Embryonic facial prominence (tissue), 1 donor: ENCODE data around the gene LNX2.
A peak's percentile ranks its signal among the peaks of the same experiment; 100 is the strongest.
"Not testable (repeated sequence)": the region's sequence is repeated elsewhere in the genome, so short reads cannot be mapped to it uniquely, and the experiment has no call there.

Source experiments
- DNase-seq: peaks from one replicate; pipeline ENCODE4 v3.0.0-alpha.2; 2016; ENCODE audit errors: extremely low spot score

Gene LNX2

GRCh38 chr13:27637289-27637626, 16.9 kb upstream of the LNX2 start:
- no peak for DNase-seq

GRCh38 chr13:27636589-27637288, 16.4 kb upstream of the LNX2 start:
- no peak for DNase-seq

- DNase-seq: no peak
These were observed 14.9 kb upstream of the LNX2 start for GRCh38 chr13:27635266-27635665.

DNA sequence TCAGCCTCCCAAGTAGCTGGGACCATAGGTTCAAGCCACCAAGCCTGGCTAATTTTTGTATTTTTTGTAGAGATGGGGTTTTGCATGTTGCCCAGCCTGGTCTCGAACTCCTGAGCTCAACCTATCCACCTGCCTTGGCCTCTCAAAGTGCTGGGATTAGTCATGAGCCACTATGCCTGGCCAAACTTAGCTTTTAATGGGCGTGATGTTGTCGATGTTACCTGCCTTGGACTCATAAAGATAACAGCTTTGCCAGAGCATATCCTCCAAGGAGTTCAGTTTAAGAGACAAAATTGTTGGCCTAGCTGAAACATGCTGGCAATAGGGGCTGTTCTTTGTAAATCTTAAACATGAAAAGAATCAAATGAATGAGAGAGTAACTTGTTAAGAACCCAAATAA, 14.5 kb upstream of the LNX2 start:
- DNase-seq: no peak

- no peak for DNase-seq
These were observed 13.9 kb upstream of the LNX2 start for GRCh38 chr13:27634231-27634630.

GRCh38 chr13:27632648-27633047, 12.3 kb upstream of the LNX2 start:
- DNase-seq: no peak

DNA sequence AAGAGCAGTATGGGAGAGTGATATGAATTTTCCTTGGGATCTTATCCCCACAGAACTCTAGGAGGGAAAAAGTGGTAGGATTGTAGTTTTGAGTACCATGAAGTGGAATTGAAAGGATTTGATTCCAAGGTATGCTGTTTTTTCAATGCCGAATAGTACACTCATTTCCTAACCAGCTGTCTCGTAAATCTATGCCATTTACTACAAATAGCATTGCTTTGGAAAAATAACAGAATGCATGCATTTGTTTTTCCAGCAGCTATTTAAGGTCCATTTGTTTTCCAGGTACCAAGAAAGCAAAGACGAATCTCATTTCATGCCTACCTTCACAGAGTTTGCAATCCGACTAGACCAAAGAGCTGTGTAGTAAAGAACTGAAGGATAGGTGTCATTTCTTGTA, 11.9 kb upstream of the LNX2 start:
- DNase-seq: no peak

DNA sequence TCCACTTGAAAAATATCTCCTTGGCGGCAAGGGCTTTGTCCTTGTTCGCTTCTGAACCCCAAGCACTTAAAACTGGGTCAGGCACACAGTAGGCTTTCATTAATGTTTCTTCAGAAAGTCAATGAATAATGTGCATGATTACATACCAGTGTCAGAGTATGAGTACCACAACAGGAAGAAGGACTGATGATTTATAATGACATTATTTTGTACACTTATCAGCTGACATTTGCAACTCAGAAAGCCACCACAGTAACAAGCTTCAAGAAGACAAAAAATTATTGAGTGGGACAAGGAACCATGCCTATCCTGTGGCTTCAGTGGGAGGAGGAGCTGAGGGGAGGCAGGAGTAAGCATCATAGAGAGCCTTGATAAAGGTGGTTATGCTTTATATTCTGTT, 11.3 kb upstream of the LNX2 start:
- no peak for DNase-seq

GRCh38 chr13:27631156-27631555, 10.8 kb upstream of the LNX2 start:
- no peak for DNase-seq

DNA sequence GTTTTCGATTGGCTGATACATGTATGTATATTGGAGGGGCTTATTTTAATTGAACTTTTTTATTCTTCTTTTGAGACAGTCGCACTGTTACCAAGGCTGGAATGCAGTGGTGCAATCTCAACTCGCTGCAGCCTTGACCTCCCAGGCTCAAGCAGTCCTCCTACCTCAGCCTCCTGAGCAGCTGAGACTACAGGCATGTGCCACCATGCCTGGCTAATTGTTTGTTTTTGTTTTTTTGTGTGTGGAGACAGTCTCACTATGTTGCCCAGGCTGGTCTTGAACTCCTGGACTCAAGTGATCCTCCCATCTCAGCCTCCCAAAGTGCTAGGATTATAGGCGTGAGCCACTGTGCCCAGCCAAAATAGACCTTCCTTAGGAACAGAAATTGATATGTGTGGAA, 8.4 kb upstream of the LNX2 start:
- not testable (repeated sequence) for DNase-seq

DNA sequence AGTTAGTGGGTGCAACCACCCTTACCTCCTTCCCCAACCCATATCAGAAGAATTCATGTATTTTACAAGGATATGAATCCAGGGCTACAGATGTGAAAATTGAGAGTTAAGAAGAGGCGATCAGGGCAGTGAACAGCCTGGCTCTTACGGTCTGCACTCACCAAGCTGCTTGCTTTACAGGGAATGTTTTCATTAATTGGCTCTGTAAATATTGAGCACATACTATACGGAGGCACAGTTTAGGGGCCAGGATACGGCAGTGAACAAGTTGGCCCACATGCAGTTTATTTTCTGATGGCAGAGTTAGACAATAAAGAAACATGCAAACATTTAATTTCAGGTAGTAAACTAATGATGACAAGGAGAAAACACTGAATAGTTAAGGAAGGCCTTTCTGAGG, 7.8 kb upstream of the LNX2 start:
- no peak for DNase-seq

DNA sequence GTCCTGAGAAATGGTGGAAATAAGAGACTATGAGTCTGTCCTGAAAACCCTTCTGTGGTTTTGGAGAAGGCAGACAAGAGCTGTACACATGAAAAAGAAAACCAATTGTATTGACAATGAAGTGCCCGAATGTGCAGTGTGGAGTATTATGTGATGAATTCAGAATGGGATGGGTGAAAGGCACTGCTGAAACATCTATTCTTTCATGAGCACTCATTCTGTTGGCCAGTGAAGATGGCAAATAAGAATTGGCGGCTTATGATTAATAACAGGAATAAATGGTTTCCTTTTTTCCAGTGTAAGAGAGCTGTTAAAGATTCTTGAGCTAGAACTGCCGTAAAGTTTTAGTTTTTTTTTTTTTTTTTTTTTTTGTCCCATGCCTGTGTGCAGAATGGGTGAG, 7.1 kb upstream of the LNX2 start:
- DNase-seq: no peak

DNA sequence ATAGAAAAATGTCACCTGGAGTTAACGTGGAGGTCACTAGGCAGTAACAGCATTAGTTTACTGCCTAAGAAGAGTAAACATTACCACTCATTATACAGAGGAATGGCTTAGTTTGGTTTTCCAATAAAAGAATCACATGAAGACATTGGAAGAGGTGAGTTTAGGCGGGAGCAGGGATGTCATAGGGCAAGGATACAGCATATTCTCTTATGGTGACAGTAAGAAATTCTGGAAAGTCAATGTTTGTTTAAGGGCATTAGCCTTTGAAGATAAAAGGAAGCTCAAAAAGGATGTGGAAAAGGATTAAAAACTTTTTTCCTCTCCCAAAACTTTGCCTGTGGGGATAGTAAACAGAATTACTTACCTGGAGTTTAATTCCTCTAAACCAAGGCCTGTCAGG, 5.5 kb upstream of the LNX2 start:
- DNase-seq: no peak

- no peak for DNase-seq
These were observed 3.7 kb upstream of the LNX2 start for GRCh38 chr13:27624071-27624470.

- DNase-seq: no peak
These were observed 2.6 kb upstream of the LNX2 start for GRCh38 chr13:27622881-27623280.

DNA sequence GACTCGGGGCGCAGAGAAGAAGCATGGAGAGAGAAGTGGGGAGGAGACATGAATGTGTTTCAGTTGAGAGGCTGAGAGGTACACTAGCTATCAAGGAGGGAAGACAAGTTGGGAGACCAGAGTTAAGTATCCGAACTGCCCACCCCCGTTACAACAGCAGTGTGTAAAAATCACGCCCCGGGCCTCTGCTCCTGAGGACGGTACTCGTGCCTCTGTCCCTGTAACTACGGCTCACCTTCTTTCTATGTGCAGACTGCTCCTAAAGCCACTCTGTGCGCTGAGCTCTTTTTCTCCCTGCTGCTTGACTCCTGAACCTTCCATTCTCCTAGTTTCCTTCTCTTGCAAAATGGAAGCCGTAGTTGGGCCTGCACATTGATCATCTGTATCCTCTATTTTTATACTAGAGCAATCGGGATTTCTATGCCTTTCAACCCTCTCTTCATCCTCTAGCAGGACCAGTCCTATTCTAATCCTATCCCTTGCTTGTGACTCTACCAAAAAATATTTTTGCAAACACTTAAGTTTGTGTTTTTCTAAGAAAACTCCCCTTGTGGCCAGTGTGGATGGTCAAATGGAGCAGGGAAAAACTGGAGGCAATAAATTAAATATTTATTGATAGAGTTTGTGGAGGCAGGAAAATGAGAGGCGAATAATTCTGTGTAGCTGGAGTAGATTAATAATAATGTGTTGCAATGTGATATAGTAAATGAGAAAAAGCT, 1.9 kb upstream of the LNX2 start:
- DNase-seq: no peak

DNA sequence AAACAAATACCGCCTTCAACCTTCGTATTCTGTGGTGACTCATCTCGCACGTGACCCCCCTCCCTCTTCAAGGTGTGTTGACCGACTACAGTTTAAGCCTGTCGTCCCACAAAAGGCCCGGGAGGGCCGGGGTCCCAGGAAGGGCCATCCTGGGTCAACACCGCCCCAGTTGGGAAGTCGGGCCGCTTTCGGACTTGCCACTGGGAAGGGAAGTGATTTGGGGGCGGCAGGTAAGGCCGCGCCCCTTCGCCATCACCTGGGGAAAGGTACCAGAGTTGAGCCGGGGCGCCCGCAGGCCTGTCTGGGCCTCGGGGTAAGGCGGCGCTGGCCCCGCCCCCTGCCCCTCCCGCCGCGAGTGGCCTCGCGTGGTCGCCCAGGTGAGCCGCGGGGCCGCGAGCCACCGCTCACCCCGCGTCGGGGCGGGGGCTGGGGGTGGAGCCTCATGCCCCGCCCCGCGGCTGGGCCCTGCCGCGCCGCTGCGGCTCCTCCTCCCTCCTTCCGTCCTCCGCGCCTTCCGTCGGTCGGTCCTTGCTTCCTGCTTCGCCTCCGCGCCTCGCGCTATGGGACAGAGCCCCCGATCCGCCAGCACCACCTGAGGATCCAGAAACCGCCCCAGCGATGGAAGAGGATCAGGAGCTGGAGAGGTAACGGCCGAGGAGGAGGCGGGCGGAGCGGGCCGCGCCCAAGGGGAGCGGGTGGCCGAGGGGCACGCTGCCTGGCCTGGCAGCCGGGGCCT, 1.2 kb upstream of the LNX2 start, which contains the start of gene POLR1D:
POLR1D (plus strand) TSS at position 527 of the 736 bp plus-strand sequence; CDS start at position 619, 92 bp downstream.
- peak; percentile 61 for DNase-seq

DNA sequence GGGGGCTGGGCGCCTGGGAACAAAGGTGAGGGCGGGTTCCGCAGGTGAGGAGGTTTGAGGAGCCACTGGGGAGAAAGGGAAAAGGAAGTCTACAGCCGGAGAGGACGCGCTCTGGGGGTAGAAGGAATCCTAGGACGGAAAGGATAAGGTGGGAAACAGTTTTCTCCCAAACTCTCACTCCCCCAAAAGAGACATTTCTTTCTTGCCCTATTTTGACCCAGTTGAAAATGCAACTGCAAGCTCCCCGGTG, 712 bp upstream of the LNX2 start:
- peak; percentile 30 for DNase-seq

DNA sequence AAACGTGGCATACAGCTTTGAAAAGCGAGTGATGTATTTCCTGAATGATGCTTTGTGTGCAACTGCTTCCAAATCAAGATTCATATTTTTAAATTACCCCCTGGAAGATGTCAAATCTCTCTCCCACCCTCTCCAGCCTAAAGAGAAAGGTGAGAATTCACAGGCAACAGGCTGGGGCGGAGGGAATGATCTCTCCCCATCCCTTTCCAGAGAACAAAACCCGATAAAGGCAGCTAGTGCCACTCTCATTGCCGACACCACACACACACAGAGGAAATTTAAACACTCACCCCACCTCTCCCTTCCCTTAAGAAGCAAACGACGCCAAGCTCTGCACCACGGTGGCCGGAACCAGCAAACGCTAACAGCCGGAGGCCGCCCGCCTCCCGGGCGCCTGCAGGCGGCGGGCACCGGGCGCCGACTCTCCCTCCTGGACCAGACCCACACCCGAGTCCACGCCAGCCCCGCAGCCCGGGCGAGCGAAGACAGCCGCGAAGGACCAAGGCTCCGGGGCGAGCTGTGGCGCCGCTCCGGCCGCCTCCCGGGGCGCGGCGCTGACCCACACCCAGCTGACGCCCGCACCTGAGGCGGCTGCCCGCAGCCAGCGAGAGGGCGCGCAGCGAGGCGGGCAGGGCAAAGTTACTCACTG, 477 bp downstream of the LNX2 start:
- DNase-seq: peak; percentile 20

DNA sequence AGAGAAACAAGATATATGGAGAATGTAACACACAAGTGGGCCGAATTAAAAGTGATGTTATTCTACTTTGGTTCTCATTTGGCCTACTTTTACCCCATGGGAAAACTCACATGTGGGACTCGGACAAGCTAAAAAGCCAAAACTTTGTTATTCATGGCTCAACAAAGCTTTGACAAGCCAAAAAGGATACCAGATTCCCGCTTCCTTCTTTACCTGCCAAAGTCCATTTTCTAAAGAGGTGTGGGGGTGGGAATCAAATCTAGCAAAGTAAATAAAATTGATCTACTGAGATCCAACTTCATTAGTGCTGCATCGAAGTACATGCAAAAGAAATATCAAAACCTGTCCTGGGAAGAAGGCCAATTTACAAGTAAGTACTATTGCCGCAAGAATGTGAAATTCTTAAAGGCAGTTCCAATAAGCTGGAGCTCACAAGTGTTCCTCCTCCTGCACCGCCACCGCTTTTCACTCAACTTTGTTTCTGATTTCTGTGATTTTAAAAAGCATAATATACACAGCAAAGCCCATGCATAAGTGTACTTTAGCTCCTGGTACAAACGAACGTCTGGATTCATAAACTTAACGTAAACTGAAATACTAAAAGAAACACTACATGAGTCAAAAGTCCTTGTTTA, 1.1 kb downstream of the LNX2 start:
- peak; percentile 26 for DNase-seq

- no peak for DNase-seq
These were observed 2.4 kb downstream of the LNX2 start for GRCh38 chr13:27617881-27618321.

DNA sequence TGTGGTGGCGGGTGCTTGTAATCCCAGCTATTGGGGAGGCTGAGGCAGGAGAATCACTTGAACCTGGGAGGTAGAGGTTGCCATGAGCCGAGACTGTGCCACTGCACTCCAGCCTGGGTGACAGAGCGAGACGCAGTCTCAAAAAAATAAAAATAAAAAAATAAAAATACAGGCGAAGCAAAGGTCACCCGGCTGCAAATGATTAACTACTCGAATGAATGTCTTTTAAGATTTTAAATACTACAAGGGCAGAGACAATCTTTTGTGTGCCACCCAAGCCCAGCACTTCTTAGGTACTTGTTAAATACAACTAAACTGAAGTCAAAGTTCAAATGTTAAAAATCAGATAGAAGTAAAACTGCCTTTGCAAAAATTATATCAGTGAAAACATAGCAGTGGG, 6.7 kb downstream of the LNX2 start:
- DNase-seq: no peak
